ENCODE results near the gene ANKRD52. TPM values are rescaled to one million over a fixed set of nuclear protein-coding genes. Genes with fewer than 3 reads are reported as not detected.

ANKRD52 gene
- total RNA-seq, 1 experiment from 2014 or later, result 67.5 TPM

DNA sequence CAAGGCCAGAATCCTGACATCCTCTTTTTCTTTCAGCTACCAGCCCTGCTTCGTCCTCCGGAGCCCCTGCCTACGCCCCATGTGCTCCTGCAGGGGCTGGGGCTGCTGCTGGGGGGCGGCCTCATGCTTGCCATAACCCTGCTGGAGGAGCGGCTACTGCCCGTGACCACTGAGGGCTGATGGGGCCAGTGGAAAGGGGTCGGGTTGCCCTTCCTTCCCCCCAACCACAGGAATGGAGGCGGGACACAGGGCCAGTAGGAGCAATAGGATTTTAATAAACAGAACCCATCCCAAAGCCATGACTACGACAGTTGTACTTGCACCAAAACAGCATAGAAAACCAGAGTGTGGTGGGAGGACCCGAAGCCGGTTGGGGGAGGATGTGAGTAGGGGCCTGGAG, 20.6 kb downstream of the ANKRD52 start:
- no peak for ATAC-seq
- Histone ChIP-seq H3K36me3 (ENCODE audit: control insufficient read depth, insufficient read depth, low read length) (peaks cover 4% of the 10 kb centered on the region; the same call in 1 of the 2 replicates), H3K27me3 (ENCODE audit: control insufficient read depth, insufficient read depth, low read length) (no peaks in the 10 kb centered on the region), H3K4me1 (ENCODE audit: control insufficient read depth, insufficient read depth, low read length) (no peaks in the 10 kb centered on the region), H3K27ac (ENCODE audit: low read length) (no peak overlapping the region), H3K9me3 (ENCODE audit: control insufficient read depth, insufficient read depth, low read depth, low read length) (no peaks in the 10 kb centered on the region), H3K4me3 (ENCODE audit: low read depth in 2 of 2, low read length in 2 of 2) (no peak overlapping the region)
- in situ Hi-C loops (cut with HindIII; ENCODE audit: low pct_unique_long_range_greater_than_20kb, low sequenced_read_pairs), result no loop called here
- intact Hi-C loops (cut with micrococcal nuclease; ENCODE audit: unreplicated experiment), result no loop called here
- TF ChIP-seq POLR2AphosphoS5 (IDR thresholded peaks at IDR 0.05; ENCODE audit: low read depth, low read length) (no peak), SIN3A (IDR thresholded peaks at IDR 0.05; ENCODE audit: borderline replicate concordance, insufficient read depth, low read depth, low read length) (no peak), TCF7L2 (IDR thresholded peaks at IDR 0.05; ENCODE audit: low read depth, low read length) (no peak)
- TF ChIP-seq, protein P1, sequence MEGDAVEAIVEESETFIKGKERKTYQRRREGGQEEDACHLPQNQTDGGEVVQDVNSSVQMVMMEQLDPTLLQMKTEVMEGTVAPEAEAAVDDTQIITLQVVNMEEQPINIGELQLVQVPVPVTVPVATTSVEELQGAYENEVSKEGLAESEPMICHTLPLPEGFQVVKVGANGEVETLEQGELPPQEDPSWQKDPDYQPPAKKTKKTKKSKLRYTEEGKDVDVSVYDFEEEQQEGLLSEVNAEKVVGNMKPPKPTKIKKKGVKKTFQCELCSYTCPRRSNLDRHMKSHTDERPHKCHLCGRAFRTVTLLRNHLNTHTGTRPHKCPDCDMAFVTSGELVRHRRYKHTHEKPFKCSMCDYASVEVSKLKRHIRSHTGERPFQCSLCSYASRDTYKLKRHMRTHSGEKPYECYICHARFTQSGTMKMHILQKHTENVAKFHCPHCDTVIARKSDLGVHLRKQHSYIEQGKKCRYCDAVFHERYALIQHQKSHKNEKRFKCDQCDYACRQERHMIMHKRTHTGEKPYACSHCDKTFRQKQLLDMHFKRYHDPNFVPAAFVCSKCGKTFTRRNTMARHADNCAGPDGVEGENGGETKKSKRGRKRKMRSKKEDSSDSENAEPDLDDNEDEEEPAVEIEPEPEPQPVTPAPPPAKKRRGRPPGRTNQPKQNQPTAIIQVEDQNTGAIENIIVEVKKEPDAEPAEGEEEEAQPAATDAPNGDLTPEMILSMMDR (IDR thresholded peaks at IDR 0.05), result no peak
- TF ChIP-seq, protein P2, sequence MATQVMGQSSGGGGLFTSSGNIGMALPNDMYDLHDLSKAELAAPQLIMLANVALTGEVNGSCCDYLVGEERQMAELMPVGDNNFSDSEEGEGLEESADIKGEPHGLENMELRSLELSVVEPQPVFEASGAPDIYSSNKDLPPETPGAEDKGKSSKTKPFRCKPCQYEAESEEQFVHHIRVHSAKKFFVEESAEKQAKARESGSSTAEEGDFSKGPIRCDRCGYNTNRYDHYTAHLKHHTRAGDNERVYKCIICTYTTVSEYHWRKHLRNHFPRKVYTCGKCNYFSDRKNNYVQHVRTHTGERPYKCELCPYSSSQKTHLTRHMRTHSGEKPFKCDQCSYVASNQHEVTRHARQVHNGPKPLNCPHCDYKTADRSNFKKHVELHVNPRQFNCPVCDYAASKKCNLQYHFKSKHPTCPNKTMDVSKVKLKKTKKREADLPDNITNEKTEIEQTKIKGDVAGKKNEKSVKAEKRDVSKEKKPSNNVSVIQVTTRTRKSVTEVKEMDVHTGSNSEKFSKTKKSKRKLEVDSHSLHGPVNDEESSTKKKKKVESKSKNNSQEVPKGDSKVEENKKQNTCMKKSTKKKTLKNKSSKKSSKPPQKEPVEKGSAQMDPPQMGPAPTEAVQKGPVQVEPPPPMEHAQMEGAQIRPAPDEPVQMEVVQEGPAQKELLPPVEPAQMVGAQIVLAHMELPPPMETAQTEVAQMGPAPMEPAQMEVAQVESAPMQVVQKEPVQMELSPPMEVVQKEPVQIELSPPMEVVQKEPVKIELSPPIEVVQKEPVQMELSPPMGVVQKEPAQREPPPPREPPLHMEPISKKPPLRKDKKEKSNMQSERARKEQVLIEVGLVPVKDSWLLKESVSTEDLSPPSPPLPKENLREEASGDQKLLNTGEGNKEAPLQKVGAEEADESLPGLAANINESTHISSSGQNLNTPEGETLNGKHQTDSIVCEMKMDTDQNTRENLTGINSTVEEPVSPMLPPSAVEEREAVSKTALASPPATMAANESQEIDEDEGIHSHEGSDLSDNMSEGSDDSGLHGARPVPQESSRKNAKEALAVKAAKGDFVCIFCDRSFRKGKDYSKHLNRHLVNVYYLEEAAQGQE (IDR thresholded peaks at IDR 0.05; ENCODE audit: insufficient read depth in 1 of 2, low read depth in 2 of 2, low read length in 1 of 2), result no peak
- ChIA-PET POLR2A (no interaction called here), CTCF (no interaction called here)
- no TSS peak for BruUV-seq (replicated peaks)
- no peak for DNase-seq (ENCODE audit: low read depth, low spot score)

DNA sequence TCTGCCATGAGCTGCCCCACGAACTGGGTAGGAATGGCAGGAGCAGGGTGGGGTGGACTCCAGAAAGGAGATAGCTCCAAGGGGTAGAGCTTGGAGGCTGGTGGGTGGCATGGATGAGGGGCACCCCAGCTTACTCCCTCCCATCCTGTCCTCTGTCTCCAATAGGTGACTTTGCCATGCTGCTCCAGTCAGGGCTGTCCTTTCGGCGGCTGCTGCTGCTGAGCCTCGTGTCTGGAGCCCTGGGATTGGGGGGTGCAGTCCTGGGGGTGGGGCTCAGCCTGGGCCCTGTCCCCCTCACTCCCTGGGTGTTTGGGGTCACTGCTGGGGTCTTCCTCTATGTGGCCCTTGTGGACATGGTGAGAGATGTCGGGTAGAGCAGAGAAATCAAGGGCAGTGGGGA, 21.2 kb downstream of the ANKRD52 start:
- H3K9me3 ChIP-seq (ENCODE audit: control insufficient read depth, insufficient read depth, low read depth, low read length), result no peaks in the 10 kb centered on the region
- POLR2A ChIA-PET, result no interaction called here
- no peaks in the 10 kb centered on the region for H3K4me1 ChIP-seq (ENCODE audit: control insufficient read depth, insufficient read depth, low read length)
- BruUV-seq (replicated peaks), result no TSS peak
- in situ Hi-C loops (cut with HindIII; ENCODE audit: low pct_unique_long_range_greater_than_20kb, low sequenced_read_pairs) (no loop called here), intact Hi-C loops (cut with micrococcal nuclease; ENCODE audit: unreplicated experiment) (no loop called here)
- H3K27ac ChIP-seq (ENCODE audit: low read length), result no peak overlapping the region
- H3K27me3 ChIP-seq (ENCODE audit: control insufficient read depth, insufficient read depth, low read length), result no peaks in the 10 kb centered on the region
- no peak overlapping the region for H3K4me3 ChIP-seq (ENCODE audit: low read depth in 2 of 2, low read length in 2 of 2)
- peaks cover 4% of the 10 kb centered on the region; the same call in 1 of the 2 replicates for H3K36me3 ChIP-seq (ENCODE audit: control insufficient read depth, insufficient read depth, low read length)
- no peak for TF ChIP-seq TCF7L2 (IDR thresholded peaks at IDR 0.05; ENCODE audit: low read depth, low read length)
- 0 out of 2 replicates have a peak, but pooled peaks have one; percentile 6 for TF ChIP-seq POLR2AphosphoS5 (IDR thresholded peaks at IDR 0.05; ENCODE audit: low read depth, low read length)
- no peak for TF ChIP-seq SIN3A (IDR thresholded peaks at IDR 0.05; ENCODE audit: borderline replicate concordance, insufficient read depth, low read depth, low read length)
- TF ChIP-seq, protein P2 (IDR thresholded peaks at IDR 0.05; ENCODE audit: insufficient read depth in 1 of 2, low read depth in 2 of 2, low read length in 1 of 2), result no peak
- TF ChIP-seq, protein P1 (IDR thresholded peaks at IDR 0.05), result no peak
- ATAC-seq (no peak), DNase-seq (ENCODE audit: low read depth, low spot score) (no peak)
- CTCF ChIA-PET, result no interaction called here
